Cardiac septum (tissue), 1 donor: ENCODE data around the gene RASA4. TPM values are rescaled to one million over a fixed set of nuclear protein-coding genes. Genes with fewer than 3 reads are reported as not detected.
"Not testable (repeated sequence)": the region's sequence is repeated elsewhere in the genome, so short reads cannot be mapped to it uniquely, and the experiment has no call there.

ENCODE experiments used
- DNase-seq: peaks from one replicate; pipeline ENCODE4 v3.0.0-alpha.2; 2020; ENCODE audit warnings: low spot score
- intact Hi-C: fragments of 100-400 bp; cut with DNase I; formaldehyde crosslinking; loops from one replicate; pipeline ENCODE4 v1.14.0; 2022
- total RNA-seq: library from RNA; stranded (reverse); fragmentation: NEBNext Ultra II Directional; extraction: Animal tissue kit (Norgen Biotek cat#: 25700); gene quantifications from one replicate; pipeline ENCODE4 v1.2.1, GENCODE V29; 2021
- donor health status: DM: no; HTN: no; CAD: no.

RASA4 gene
- total RNA-seq, 1 donor from 2014 or later, result 40.9 TPM

DNA sequence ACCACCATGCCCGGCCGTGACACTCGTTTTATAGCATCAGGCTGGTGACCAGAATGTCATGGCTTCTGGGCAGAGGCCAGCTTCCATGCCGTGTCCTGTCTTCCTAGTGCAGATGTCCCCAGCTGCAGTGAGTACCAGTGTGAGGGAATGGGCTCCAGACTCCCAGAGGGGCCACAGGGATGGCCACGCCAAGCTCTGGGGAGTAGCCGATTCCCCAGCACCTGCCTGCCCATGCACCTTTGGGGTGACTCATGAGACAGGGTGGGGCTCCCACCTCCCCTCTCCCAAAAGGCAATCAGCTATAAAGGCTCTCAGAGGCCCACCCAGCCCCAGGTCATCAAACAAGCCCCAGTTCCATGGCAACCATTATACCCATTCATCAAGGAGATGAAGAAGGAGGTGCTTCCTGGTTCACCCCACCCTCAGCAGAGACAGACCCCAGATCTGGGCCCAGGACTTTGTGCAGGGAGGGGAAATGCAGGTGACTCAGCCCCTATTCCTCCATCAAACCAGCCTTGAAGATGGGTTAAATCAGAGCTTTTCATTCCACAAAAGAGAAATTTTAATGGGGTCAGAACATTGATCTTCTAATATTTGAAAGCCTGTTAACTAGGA, 65.6 kb downstream of the RASA4 start, which contains the start of gene SPDYE2:
Gene SPDYE2 (plus strand): TSS at position 419 of the 615 bp plus-strand sequence. CDS start 2,030 bp downstream, outside the sequence.
- DNase-seq, intact Hi-C loops: not testable (repeated sequence)

DNA sequence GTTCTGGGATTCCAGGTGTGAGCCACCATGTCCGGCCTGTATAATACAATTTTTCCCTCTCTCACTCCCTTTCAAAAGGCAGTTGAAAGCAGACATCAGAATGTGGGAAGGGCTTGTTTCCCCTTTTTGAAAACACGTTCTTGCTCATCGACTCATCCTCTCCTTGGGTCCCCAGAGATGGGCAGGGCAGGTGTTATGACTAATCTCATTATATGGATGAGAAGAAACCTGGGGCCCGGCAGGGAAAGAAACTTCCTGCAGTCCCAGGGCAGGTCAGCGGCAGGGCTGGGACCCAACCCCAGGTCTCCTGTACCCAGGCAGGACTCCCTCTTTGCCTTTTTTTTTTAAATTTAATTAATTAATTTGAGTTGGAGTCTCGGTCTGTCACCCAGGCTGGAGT, 70.2 kb downstream of the RASA4 start:
- DNase-seq, intact Hi-C loops: not testable (repeated sequence)

DNA sequence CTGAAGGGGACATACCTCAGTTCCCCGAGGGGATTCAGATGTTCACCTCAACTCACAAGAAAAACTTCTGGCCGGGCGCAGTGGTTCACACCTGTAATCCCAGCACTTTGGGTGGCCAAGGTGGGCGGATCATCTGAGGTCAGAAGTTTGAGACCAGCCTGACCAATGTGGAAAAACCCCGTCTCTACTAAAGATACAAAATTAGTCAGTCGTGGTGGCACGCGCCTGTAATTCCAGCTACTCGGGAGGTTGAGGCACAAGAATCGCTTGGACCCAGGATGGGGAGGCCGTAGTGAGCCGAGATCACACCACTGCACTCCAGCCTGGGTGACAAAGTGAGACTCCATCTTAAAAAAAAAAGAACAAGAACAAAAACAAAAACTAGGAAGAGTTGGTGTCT, 71.3 kb downstream of the RASA4 start:
- DNase-seq, intact Hi-C loops: not testable (repeated sequence)

DNA sequence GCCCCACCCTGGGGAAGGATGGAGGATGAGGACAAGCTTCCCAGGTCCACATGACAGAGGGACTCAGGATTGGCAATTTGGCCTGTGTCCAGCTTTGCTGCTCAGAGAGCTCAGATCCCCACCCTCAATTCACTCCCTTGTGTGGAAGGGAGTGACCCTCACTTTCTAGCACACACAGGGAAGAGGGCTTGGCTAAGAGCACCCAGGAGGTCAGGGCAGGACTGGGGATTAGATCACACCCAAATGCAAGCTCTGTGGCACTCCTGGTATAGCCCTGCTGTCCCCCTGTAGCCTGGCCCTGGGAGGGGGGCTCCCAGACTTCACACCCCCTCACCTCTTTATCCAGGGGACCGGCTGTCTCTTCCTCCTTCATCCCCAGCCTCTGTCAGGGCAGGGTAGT, 72.2 kb downstream of the RASA4 start:
- DNase-seq, intact Hi-C loops: not testable (repeated sequence)

DNA sequence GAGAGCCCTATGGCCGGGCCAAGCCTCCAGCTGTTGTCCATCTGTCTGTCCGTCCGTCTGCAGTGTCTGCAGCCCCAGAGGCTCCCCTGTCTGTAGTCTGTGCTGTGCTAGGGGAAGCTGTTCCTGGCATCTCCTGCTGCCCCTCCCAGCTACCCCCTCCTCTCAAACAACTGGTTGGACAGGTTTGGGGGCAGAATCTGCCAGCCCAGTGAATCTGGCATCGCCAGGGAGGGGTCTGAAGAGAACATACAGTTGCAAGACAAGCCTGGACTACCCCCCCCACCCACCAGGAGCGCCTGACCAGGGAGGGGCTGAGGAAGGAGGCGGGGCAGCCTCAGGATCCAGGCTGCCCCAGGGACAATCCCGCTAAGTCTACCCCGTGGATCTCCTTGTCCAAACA, 73.0 kb downstream of the RASA4 start, which contains the start of gene UPK3BL2:
Gene UPK3BL2 (minus strand): TSS at position 101 of the 400 bp plus-strand sequence. CDS start 60 bp downstream, at position 41.
- intact Hi-C loops, DNase-seq: not testable (repeated sequence)

DNA sequence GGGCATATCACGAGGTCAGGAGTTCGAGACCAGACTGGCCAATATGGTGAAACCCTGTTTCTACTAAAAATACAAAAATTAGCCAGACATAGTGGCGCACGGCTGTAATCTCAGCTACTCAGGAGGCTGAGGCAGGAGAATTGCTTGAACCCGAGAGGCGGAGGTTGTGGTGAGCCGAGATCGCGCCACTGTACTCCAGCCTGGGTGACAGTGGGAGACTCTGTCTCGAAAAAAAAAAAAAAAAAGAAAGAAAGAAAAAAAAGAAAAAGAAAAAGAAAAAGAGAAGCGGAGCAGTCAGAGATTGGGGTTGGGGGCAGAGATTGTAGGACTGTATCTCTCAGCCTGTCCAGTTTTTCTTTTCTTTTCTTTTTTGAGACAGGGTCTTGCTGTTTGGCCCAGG, 73.8 kb downstream of the RASA4 start:
- DNase-seq, result peak; percentile 65
- intact Hi-C loops, result not testable (repeated sequence)

DNA sequence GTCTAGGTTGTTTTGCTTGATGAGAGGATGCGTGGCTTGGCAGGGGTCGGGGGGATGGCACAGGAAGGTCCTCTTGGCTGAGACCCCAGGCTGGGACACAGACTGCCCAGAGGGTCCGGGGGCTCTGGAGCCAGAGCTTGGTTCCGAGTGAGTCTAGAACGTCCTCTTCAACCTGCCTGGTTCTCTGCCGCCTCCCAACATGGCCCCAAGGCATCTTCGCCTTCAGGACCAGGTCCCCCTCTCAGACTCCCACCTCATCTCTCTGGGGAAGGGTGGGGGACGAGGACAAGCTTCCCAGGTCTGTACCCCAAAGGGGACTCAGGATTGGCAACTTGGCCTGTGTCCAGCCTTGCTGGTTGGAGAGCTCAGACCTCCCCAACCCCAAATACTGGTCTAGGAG, 74.5 kb downstream of the RASA4 start:
- intact Hi-C loops, result not testable (repeated sequence)
- DNase-seq, result peak; percentile 60

DNA sequence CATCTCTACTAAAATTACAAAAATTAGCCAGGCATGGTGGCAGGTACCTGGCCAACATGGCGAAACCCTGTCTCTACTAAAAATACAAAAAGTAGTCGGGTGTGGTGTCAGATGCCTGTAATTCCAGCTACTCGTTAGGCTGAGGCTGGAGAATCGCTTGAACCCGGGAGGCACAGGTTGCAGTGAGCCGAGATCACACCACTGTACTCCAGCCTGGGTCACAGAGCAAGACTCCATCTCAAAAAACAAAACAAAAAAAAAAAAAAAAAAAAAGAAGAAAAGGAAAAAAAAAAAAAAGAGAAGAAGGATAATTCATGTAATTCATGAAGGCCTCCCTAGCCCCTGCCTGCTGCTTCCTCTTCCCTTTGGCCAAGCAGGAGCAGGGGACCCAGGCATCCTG, 76.0 kb downstream of the RASA4 start:
- intact Hi-C loops, result not testable (repeated sequence)
- DNase-seq, result peak; percentile 46

DNA sequence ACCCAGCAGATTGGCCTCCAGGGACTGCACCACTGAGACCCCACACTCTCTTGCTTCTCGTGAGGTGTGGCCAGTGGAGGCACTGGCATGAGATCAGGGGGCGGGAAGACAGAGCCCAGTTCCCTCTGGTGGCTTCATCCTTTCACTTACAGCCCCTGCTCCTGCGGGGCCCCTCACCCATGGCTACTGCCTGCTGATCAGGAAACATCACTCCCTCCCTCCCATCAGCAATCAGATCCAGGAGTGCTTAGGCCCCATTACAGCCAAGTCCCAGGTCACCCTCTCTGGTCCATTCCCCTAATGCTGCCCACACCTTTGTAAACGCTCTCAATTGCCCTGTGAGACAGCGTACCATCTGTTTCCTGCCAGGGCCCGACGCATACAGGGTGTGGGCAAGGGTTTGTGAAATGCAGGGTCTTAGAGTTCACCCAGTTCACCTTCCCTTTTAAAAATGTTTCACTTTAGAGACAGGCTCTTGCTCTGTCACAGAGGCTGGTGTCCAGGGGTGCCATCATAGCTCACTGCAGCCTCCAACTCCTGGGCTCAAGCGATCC, 81.4 kb downstream of the RASA4 start:
- DNase-seq, intact Hi-C loops: not testable (repeated sequence)

DNA sequence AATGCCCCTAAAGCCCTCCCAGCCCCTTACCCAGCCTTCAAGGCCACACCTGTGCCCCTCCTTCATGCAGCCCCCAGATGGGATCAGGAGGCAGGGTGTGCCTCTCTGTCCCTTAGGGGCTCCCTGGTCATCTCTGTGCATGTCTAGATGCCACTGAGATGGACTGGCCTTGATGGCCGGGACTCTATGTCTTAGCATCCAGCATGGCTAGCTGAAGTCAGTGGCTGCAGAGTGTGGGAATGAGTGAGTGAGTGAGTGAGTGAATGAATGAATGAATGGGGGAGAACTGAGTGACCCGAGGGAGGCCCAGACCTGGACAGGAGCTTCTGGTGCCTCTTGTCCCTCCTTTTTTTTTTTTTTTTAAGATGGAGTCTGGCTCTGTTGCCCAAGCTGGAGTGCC, 84.4 kb downstream of the RASA4 start:
- intact Hi-C loops, result not testable (repeated sequence)
- DNase-seq, result peak; percentile 17

DNA sequence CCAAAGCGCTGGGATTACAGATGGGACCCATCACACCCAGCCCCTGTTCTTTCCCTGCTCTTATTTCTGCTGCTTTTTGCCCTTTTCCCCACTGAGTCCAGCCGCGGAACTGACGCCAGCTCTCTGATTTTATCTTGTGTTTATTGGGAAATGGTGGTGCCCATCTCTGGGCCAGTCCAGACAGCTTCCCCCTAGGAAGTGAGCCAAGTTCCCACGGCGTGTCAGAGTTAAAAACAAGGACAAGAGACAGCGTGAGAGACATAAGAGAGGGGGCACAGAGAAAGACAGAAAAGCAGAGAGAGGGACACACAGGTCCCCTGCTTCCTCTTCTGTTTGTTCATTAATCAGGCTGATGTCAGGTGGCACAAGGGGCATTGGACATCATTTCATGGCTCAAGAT, 85.0 kb downstream of the RASA4 start:
- intact Hi-C loops, result not testable (repeated sequence)
- peak; percentile 38 for DNase-seq

DNA sequence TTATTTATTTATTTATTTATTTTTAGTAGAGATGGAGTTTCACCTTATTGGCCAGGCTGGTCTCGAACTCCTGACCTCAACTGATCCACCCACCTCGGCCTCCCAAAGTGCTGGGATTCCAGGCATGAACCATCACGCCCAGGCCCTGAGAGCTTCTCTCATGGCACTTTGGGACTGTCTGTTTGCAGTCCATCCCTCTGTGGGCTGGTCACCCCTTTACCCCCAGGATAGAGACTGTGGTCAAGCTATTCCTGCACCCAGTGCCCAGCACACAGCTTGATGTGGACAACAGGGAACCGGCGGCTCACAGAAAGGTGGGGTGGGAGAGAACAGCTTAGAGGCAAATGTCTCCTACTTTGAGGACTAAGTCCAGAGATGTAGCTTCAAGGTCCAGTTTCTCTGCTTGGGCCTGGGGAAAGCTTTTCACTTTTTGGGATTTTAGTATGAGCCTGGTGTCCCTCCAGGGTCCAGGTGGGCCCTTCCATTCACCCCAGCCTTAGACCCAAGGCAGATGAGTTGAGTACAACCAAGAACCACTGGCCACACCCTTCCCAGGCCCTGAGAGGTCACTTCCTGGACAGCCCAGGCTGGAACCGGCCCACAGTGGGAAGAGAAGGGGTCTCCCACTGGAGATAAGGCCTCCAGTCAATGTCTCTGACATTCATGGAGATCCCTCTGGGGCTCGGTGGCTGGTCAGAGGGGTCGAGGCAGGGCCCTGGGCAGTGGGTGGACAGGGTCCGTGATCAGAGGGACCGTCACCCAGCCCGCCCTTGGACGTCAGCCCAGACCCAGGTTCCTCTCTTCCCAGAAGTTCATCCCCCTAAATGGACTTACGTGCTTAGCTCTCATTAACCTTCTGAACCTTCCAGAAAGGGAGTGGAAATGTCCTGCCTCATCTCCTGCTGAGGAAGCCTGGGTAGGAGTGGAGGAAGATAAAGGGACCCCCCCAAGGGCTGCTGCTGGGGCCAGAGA, 88.4 kb downstream of the RASA4 start:
- DNase-seq, intact Hi-C loops: not testable (repeated sequence)

DNA sequence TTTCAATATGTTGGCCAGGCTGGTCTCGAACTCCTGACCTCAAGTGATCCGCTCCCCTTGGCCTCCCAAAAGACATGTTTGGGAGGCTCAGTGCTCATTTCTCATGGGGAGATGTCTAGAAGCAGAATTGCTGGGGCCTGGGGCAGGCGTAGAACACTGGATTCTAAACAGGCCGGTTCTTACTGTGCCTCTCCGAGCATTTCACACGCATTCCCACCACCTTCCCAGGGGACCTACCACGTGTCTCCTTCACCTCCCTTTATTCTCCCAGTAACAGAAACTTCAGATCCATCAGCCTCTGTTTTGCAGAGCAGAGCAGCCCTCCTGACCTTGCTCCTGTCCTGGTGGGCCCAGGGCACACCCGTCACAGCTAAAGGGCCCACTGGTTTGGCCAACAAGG, 89.4 kb downstream of the RASA4 start:
- peak; percentile 55 for DNase-seq
- intact Hi-C loops, result not testable (repeated sequence)

DNA sequence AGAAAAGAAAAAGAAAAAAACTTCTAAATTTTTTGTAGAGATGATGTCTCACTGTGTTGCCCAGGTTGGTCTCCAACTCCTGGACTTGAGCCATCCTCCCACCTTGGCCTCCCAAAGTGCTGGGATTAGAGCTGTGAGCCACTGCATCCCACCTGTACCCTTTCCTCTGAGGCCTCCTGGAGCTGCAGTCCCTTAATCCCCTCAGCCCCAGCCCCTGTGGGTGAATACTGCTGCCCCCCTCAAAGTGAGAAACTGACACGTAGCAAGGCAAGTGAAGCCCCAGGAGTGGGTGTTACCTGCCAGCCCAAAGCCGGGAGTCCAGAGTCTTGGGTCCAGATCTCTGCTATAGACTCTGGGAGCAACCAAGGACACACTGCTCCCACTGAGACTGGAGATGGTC, 91.8 kb downstream of the RASA4 start:
- DNase-seq, result peak; percentile 74
- intact Hi-C loops, result not testable (repeated sequence)

Other genes starting within 250 kb of the RASA4 start
- gene PRKRIP1, start 220.4 kb downstream of the RASA4 start, total RNA-seq, result 15.4 TPM
- 6.8 TPM for gene ORAI2, start 183.2 kb downstream of the RASA4 start, total RNA-seq
- gene ALKBH4, start 151.9 kb downstream of the RASA4 start, total RNA-seq, result 6.5 TPM
- gene LRWD1, start 151.8 kb downstream of the RASA4 start, total RNA-seq, result 9.9 TPM
- gene POLR2J, start 137.8 kb downstream of the RASA4 start, total RNA-seq, result 58.7 TPM
- gene RASA4B, start 99.0 kb downstream of the RASA4 start, total RNA-seq, result 6.3 TPM
- 7.7 TPM for gene UPK3BL2, start 73.1 kb downstream of the RASA4 start, total RNA-seq
- gene SPDYE2, start 65.5 kb downstream of the RASA4 start, total RNA-seq, result not detected
- gene POLR2J3, start 44.2 kb downstream of the RASA4 start, total RNA-seq, result 18.9 TPM
- gene UPK3BL1, start 26.0 kb upstream of the RASA4 start, total RNA-seq, result 10.3 TPM
- gene SPDYE2B, start 33.6 kb upstream of the RASA4 start, total RNA-seq, result not detected
- 6.5 TPM for gene POLR2J2, start 54.9 kb upstream of the RASA4 start, total RNA-seq
- 6.7 TPM for gene FAM185A, start 132.2 kb upstream of the RASA4 start, total RNA-seq